T47D (cell line): ENCODE measurements around the gene SPOCD1.
A peak's percentile ranks its signal among the peaks of the same experiment; 100 is the strongest.
"Not testable (repeated sequence)": the region's sequence is repeated elsewhere in the genome, so short reads cannot be mapped to it uniquely, and the experiment has no call there.

ENCODE experiments used
- DNase-seq, 2 experiments: peaks; one replicate each; pipeline versions ENCODE4 v3.0.0 to v3.0.0-alpha.2; 2011 to 2012; ENCODE audit warnings: low read depth in 1 of 2, low spot score in 1 of 2
- JUND ChIP-seq: IDR thresholded peaks from 2 replicates; pipeline ENCODE4 v1.6.1; 2012; ENCODE audit warnings: low read depth
- in situ Hi-C: cut with HindIII; loops from 2 replicates; pipeline ENCODE4 v1.10.0; 2016; ENCODE audit warnings: low sequenced_read_pairs, low pct_unique_long_range_greater_than_20kb

SPOCD1 gene

GRCh38 chr1:31839662-31840343 is 24.0 kb upstream of the SPOCD1 start:
- DNase-seq, result no peak
- in situ Hi-C loops, result no loop called here
- TF ChIP-seq JUND, result no peak

DNA sequence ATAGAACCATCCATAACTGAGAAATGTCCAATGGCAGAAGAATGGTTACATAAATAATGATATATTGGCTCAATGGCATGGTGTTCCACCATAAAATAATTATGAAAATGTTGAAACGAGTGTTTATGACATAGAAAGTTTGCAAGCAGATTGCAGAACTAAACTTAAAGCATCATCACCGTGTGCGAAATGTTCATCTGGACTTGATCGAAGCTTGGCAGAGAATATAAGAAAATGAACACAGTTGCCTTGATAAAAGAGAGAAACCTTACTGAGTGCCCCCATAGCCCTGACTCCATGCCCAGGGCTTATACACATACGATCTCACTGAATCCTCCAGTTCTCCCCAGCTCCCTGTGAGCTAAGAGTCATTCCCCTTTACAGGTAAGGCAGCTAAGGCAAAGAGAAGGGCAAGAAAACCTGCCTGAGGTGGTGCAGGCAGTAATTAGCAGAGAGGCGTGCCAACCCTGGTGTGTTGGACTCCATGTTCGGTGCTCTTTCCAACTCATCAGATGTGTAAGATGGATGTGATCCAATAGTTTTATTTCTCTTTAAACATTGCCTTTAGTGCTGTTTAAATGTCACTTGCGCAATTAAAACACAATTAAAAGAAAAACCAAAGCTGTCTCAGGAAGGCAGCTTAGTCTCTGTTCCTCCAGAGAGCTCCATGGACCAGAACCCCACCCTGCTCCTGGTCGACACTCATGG is 21.8 kb upstream of the SPOCD1 start:
- in situ Hi-C loops, result no loop called here
- TF ChIP-seq JUND, result no peak

DNA sequence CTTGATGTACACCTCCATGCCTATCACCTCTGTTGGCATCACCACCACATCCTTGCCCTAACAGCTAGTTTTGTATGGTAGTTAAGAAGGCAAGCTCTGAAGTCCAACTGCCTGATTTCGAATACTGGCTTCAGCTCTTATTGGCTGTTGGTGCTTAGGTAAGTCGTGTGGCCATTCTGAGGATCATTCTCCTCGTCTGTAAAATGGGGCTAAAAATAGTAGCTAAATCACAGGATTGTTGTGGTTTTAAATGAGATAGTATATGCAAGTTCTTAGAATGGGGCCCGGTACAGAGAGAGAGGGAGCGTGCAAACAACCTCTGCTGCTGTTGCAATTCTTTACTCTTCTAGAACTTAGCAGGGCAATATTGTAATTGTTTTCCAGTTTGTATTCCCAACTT is 20.8 kb upstream of the SPOCD1 start:
- no peak for DNase-seq
- TF ChIP-seq JUND, result no peak
- in situ Hi-C loops, result no loop called here

More for the DNA sequence above, 21.8 kb upstream of the SPOCD1 start:
- peak in 1 of 2 experiments; percentile 90 for DNase-seq

- in situ Hi-C loops, result no loop called here
- TF ChIP-seq JUND, result no peak
- DNase-seq, result no peak
These were observed 19.6 kb upstream of the SPOCD1 start for GRCh38 chr1:31835415-31835814.

DNA sequence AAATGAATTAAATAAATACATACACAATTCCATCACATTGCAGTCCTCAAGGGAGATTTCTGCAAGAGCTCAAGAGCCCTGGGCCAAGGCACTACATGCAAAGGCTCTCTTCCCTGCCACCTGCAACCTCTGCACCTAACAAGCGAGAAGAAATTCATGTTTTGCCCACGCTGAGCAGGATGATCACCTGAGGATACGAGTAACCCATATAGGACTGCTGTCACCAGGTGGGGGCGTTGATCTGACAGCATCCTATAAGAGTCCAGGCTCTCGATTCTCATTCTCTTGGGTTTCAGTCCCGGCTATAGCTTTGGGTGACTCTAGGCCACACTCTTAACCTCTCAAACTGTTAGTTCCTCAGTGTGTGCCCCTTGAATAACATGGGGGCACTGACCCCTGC is 18.7 kb upstream of the SPOCD1 start:
- no peak for TF ChIP-seq JUND
- DNase-seq, result peak in 1 of 2 experiments; percentile 50
- in situ Hi-C loops, result no loop called here

- no peak for DNase-seq
- in situ Hi-C loops, result no loop called here
- no peak for TF ChIP-seq JUND
These were observed 15.9 kb upstream of the SPOCD1 start for GRCh38 chr1:31831397-31832378.

DNA sequence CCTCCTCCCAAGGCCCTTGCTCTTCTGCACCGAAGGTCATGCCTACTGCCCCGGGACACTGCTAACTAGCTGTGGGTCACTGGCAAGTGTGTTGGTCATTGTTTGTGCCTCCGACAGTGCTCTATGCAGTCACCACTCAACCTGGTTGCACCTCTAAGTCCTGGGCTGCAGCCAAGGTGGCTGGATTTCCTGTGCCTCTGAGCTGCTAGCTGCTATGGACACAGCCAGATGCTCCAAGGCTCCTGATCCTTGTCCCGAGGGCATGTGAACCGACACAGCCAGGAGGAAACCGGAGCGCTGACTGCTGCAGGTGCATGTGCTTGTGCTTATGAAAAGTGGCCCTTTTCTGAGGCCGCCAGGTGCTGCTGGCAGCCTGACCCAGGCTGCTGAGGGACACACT is 14.7 kb upstream of the SPOCD1 start:
- peak in 1 of 2 experiments; percentile 81 for DNase-seq

DNA sequence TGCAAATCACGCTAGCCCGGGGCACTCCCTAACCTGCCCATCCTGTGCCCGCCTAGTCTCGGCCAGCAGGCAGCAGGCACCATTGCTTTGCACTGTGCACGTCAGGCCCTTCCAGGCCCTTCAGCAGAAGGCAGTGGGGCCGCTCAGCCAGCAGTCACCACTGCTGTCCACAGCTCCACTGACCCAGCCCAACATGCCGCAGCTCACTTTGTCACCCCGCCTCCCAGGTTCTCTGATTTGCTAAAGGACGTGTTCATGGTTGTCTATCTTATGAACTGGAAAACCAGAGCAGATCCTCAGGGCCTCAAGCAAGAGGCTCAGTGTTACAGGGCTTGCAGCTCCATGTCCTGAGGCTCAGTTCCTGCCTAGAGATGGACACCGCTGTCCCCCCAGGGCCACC is 14.2 kb upstream of the SPOCD1 start:
- DNase-seq, result no peak
- no peak for TF ChIP-seq JUND
- in situ Hi-C loops, result no loop called here

More for the DNA sequence above, 14.7 kb upstream of the SPOCD1 start:
- TF ChIP-seq JUND, result no peak
- in situ Hi-C loops, result no loop called here

GRCh38 chr1:31828926-31829690 is 13.3 kb upstream of the SPOCD1 start:
- no peak for TF ChIP-seq JUND
- DNase-seq, result no peak
- in situ Hi-C loops, result no loop called here

GRCh38 chr1:31828341-31828740 is 12.5 kb upstream of the SPOCD1 start:
- TF ChIP-seq JUND, result no peak
- DNase-seq, result no peak
- in situ Hi-C loops, result no loop called here

GRCh38 chr1:31823780-31824179 is 8.0 kb upstream of the SPOCD1 start:
- TF ChIP-seq JUND, result no peak
- in situ Hi-C loops, result no loop called here
- no peak for DNase-seq

DNA sequence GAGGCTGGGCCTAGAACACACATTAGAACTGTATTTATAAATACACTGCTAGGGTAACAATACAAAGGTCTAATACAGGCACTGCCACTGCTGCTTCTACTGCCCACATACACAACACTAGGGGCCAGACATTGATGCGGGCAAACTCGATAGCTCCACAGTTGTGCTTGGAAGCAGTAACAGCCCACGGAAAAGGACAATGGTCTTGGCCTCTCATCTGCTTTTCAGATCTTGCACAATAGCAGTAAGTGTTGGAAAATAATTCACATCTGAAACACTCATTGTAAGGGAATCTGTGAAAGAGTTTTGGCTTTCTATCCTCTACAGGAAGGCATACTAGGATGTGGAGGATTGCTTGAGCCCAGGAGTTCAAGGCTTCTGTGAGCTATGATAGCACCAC is 6.9 kb upstream of the SPOCD1 start:
- DNase-seq, result no peak
- in situ Hi-C loops, result no loop called here

GRCh38 chr1:31820196-31820595 is 4.4 kb upstream of the SPOCD1 start:
- in situ Hi-C loops, DNase-seq: not testable (repeated sequence)

More for the DNA sequence above, 6.9 kb upstream of the SPOCD1 start:
- no peak for TF ChIP-seq JUND
